ENCODE results near the gene RHBDL3. TPM values are rescaled to one million over a fixed set of nuclear protein-coding genes. Genes with fewer than 3 reads are reported as not detected.
A peak's percentile ranks its signal among the peaks of the same experiment; 100 is the strongest.

RHBDL3 gene
- total and polyA plus RNA-seq, 2 donors (not counting 1 experiment from before 2014, with no cell fraction given), result not detected

DNA sequence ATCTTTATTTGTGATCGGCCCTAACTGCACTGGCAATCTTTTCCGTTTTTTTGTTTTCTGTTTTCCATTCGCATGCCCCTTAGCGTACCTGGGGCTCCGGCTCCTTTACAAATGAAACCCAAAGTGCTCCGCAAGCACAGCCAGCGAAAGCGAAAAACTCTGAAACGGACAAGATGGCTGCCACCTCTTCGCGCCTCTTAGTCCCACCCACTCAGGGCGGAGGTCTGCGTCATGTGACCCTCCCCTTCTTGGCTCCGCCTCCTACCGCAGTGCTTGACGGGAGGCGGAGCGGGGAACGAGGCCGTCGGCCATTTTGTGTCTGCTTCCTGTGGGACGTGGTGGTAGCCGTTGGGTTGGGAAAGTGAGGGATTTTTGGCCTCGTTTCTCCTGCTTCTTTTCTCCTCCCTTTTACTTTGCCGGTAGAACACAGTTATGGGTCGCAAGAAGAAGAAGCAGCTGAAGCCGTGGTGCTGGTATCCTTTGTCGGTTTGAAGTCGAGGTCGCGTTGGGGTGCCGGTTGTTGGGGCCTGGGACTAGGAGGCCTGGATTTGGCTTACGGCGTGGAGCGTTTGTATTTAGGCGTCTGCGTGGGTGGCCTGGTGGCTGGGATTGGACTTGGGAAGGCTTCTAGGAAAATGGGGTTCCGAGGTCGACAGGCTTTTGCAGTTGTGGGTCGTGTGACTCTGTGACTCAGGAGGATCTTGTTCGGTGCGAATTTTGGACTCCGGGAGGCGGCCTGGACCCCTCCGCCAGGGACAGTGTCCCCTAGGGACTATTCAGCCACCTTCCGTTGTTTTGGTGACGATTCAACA lies 84.4 kb downstream of the RHBDL3 start, which contains the start of gene ZNF207:
Gene ZNF207, plus strand, starts transcription at position 304 of the 812 bp plus-strand sequence. Its CDS starts 129 bp downstream, at position 433.
- Histone ChIP-seq H3K9me3 (ENCODE audit: control extremely low read depth in 1 of 3, control insufficient read depth in 2 of 3, insufficient read depth in 1 of 3, low read length in 2 of 3) (no peaks in the 10 kb centered on the region), H3K9ac (ENCODE audit: low read length) (peak within 1 kb of the TSS; percentile 97), H3K4me2 (replicated peaks; ENCODE audit: low read depth, low read length, poor library complexity, severe bottlenecking) (peak within 1 kb of the TSS; percentile 76), H3K27me3 (replicated peaks in 1 of 4; ENCODE audit: control extremely low read depth in 1 of 4, control insufficient read depth in 3 of 4, insufficient read depth in 4 of 4, low read length in 3 of 4) (no peaks in the 10 kb centered on the region), H4K20me1 (ENCODE audit: control insufficient read depth, insufficient read depth, low read length, poor library complexity, severe bottlenecking) (peaks cover 41% of the 10 kb centered on the region), H2AFZ (ENCODE audit: insufficient read depth, low read depth, low read length, poor library complexity, severe bottlenecking) (peak within 1 kb of the TSS; percentile 94), H3K4me3 (ENCODE audit: control extremely low read depth in 1 of 5, extremely low read depth in 1 of 5, insufficient read depth in 1 of 5, low read depth in 2 of 5, low read length in 4 of 5) (peak within 1 kb of the TSS; percentile 56 to 97 (median 89)), H3K27ac (ENCODE audit: low read length in 2 of 2) (peak within 1 kb of the TSS; percentile 86 to 98), H3K79me2 (ENCODE audit: control insufficient read depth, insufficient read depth, low read length) (peaks cover 66% of the 10 kb centered on the region), H3K36me3 (replicated peaks in 1 of 2; ENCODE audit: control extremely low read depth in 1 of 2, control insufficient read depth in 1 of 2, extremely low read depth in 1 of 2, insufficient read depth in 2 of 2, low read length in 1 of 2) (peaks cover 0 to 24% of the 10 kb centered on the region in 2 experiments), H3K4me1 (ENCODE audit: control insufficient read depth in 2 of 2, insufficient read depth in 2 of 2, low read length in 2 of 2) (peaks cover 28 to 32% of the 10 kb centered on the region in 2 donors)
- ATAC-seq (ENCODE audit: low read depth) (peak; percentile 98), DNase-seq (peak; percentile 98)
- ChIA-PET CTCF (no interaction called here), POLR2A (interaction anchor here (0.7 to 1.5 kb wide), 3 partner anchors 9 to 95 kb away, joined by 3 to 4 read pairs (median 3); no protein-coding TSS in a partner anchor)
- Mint-ChIP-seq H3K4me1 (peaks cover 35% of the 10 kb centered on the region), H3K27me3 (no peaks in the 10 kb centered on the region), H3K9me3 (ENCODE audit: insufficient read depth) (no peaks in the 10 kb centered on the region), H3K4me3 (peak within 1 kb of the TSS; percentile 99), H3K27ac (peak within 1 kb of the TSS; percentile 100)
- intact Hi-C loops (cut with micrococcal nuclease), result loop anchor here (1.0 to 10.0 kb wide), 4 partner anchors 8 to 525 kb away; partner anchors contain the start of genes C17orf75 and MYO1D
- WGBS (ENCODE audit: insufficient coverage), result under 1% methylated on average over 40 of the region's 47 CpGs
- TF ChIP-seq, protein P1, sequence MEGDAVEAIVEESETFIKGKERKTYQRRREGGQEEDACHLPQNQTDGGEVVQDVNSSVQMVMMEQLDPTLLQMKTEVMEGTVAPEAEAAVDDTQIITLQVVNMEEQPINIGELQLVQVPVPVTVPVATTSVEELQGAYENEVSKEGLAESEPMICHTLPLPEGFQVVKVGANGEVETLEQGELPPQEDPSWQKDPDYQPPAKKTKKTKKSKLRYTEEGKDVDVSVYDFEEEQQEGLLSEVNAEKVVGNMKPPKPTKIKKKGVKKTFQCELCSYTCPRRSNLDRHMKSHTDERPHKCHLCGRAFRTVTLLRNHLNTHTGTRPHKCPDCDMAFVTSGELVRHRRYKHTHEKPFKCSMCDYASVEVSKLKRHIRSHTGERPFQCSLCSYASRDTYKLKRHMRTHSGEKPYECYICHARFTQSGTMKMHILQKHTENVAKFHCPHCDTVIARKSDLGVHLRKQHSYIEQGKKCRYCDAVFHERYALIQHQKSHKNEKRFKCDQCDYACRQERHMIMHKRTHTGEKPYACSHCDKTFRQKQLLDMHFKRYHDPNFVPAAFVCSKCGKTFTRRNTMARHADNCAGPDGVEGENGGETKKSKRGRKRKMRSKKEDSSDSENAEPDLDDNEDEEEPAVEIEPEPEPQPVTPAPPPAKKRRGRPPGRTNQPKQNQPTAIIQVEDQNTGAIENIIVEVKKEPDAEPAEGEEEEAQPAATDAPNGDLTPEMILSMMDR (IDR thresholded peaks at IDR 0.05), result no peak
- no peak for TF ChIP-seq EZH2 (IDR thresholded peaks at IDR 0.05; ENCODE audit: borderline replicate concordance, insufficient read depth, low read depth, low read length, poor library complexity, severe bottlenecking)

All from B cell (primary cell).